ENCODE results near the gene CPNE4.

DNA sequence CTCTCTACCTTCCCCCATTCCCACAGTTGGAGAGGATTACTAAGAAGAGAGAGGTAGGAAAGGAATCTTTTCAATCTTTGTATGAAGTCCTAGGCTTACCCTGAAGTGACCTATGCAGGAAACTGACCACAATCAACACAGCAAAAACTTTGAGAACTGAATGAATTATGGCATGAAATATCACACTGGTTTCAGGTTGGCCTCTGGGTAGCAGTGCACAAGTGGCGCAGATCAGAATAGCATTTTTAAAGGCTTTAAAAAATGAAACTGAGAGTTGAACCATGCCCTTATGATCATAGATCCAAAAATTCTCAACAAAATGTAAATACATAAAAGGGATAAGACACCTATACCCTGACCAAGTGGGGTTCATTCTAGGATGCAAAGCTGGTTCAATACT lies 198.9 kb downstream of the CPNE4 start:
- TF ChIP-seq POLR2A (IDR thresholded peaks at IDR 0.05; ENCODE audit: low read length) (no peak), GATA1 (IDR thresholded peaks at IDR 0.05; ENCODE audit: low read depth, low read length) (no peak)

Measured in erythroblast (primary cell).